Activated naive CD4-positive, alpha-beta T cell treated with anti-CD3 and anti-CD28 coated beads, Interleukin-2, amount 10 ng/mL, durations not matched to agents 7 days and 5 days (primary cell): ENCODE data around the gene SH2D3C.

Experiments used
- CTCF ChIA-PET: fragments of 350-600 bp; sonication (Branson Sonifier 250); formaldehyde crosslinking; loops from one replicate; lab custom pipeline; 2021; ENCODE audit warnings: antibody characterized with exemption; lab: Charles Lee
- DNase-seq: peaks from one replicate; pipeline ENCODE4 v3.0.0-alpha.2; 2020
- H3K27ac Mint-ChIP-seq: one replicate; pipeline ENCODE4 v1.8.0; 2021; ENCODE audit warnings: mild to moderate bottlenecking, moderate library complexity, mixed read lengths
- H3K27me3 Mint-ChIP-seq: one replicate; pipeline ENCODE4 v1.8.0; 2021; ENCODE audit warnings: mild to moderate bottlenecking, mixed read lengths
- H3K36me3 Mint-ChIP-seq: one replicate; pipeline ENCODE4 v1.8.0; 2021; ENCODE audit warnings: mixed read lengths
- H3K4me1 Mint-ChIP-seq: one replicate; pipeline ENCODE4 v1.8.0; 2021; ENCODE audit warnings: mixed read lengths
- H3K4me3 Mint-ChIP-seq: one replicate; pipeline ENCODE4 v1.8.0; 2021; ENCODE audit warnings: mild to moderate bottlenecking, moderate library complexity, mixed read lengths
- H3K9me3 Mint-ChIP-seq: one replicate; pipeline ENCODE4 v1.8.0; 2021; ENCODE audit warnings: mixed read lengths

The SH2D3C gene

GRCh38 chr9:127812011-127812410, 33.5 kb upstream of the SH2D3C start:
- H3K27ac Mint-ChIP-seq, result no peak overlapping the region
- DNase-seq, result no peak
- no peaks in the 10 kb centered on the region for H3K27me3 Mint-ChIP-seq
- no peak overlapping the region for H3K4me3 Mint-ChIP-seq
- no peaks in the 10 kb centered on the region for H3K4me1 Mint-ChIP-seq
- peaks cover 37% of the 10 kb centered on the region for H3K36me3 Mint-ChIP-seq
- no peaks in the 10 kb centered on the region for H3K9me3 Mint-ChIP-seq
- CTCF ChIA-PET, result interaction anchor here (0.7 kb wide), 1 partner anchor 320 kb away, joined by 3 read pairs; no protein-coding TSS in a partner anchor

DNA sequence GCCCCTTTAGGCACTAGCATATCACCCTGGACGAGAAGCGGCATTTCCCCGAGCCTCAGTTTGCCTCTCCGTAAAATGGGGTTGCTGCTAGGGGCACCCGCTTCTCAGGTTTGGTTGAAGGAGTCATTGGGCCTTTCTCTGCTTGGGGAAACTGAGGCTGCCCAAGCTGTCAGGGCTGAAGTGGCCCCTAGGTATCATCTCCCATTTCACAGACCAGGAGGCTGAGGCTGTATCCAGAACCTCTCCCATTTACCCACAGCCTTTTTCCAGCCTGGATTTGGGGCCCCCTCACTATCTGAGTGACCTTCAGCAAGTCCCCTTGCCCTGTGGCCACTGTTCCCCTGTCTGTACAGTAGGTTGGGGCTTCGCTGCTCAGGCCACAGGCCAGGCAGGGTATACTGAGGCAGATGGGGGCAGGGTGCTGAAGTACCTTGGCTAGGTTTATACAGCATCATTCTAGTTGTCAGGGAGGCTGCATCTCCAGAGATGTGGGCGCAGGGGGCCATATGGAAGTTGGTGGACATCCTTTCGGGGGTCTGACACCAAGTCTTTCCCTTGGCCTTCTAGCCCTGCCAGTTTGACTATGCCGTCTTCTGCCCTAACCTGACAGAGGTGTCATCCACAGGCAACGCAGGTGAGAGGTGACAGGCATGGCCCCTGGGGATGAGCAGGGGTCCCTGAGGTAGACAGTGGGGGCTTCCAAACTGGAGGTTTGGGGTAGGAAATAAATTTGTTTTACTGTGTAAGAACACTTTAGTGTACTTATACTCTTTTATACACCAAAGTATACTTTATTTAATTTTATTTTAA, 32.1 kb upstream of the SH2D3C start:
- no peak for DNase-seq
- Mint-ChIP-seq H3K4me3 (no peak overlapping the region), H3K36me3 (peaks cover 44% of the 10 kb centered on the region), H3K4me1 (no peaks in the 10 kb centered on the region), H3K27ac (no peak overlapping the region), H3K9me3 (no peaks in the 10 kb centered on the region), H3K27me3 (no peaks in the 10 kb centered on the region)
- CTCF ChIA-PET, result no interaction called here

DNA sequence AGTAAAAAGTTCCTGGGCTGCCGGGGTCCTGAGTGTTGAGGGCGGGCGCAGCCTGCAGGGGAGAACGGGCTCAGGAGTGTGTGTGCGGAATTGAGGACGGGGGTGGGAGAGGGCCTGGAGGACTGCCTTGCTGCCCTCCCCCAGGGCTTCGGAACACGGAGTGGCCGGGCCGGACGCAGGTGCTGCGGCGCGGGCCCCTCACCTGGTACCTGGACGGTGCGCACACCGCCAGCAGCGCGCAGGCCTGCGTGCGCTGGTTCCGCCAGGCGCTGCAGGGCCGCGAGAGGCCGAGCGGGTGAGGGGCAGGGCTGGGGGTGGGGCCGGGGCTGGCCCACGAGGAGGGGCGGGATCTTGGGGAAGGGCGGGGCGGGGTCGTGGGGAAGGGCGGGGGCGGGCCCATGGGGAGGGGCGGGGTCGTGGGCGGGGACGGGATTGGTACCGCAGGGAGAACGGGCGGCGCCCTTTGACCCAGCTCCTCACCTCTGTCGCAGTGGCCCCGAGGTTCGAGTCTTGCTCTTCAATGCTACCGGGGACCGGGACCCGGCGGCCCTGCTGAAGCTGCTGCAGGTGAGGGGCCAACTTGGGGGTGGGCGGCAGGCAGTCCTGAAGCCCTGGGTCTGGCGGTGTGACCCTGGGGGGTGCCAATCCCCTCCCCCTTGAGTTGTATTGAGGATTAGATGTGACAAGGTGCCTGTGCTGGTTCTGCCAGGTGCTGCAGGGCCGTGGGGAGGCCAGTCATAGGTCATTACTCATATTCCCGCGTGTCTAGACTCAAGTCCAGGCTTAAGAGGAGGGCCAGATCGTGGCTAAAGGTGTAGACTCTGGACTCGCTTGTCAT, 31.3 kb upstream of the SH2D3C start:
- peaks cover 43% of the 10 kb centered on the region for H3K36me3 Mint-ChIP-seq
- H3K27ac Mint-ChIP-seq, result no peak overlapping the region
- no peaks in the 10 kb centered on the region for H3K9me3 Mint-ChIP-seq
- DNase-seq, result no peak
- no peaks in the 10 kb centered on the region for H3K27me3 Mint-ChIP-seq
- H3K4me1 Mint-ChIP-seq, result no peaks in the 10 kb centered on the region
- CTCF ChIA-PET, result interaction anchor here (1.2 to 1.7 kb wide), 2 partner anchors 46 to 60 kb away, joined by 3 to 5 read pairs; no protein-coding TSS in a partner anchor
- H3K4me3 Mint-ChIP-seq, result no peak overlapping the region

- H3K27me3 Mint-ChIP-seq, result no peaks in the 10 kb centered on the region
- CTCF ChIA-PET, result interaction anchor here (1.2 to 1.7 kb wide), 2 partner anchors 46 to 61 kb away, joined by 3 to 5 read pairs; no protein-coding TSS in a partner anchor
- no peak overlapping the region for H3K4me3 Mint-ChIP-seq
- DNase-seq, result no peak
- H3K27ac Mint-ChIP-seq, result no peak overlapping the region
- peaks cover 7% of the 10 kb centered on the region for H3K4me1 Mint-ChIP-seq
- peaks cover 38% of the 10 kb centered on the region for H3K36me3 Mint-ChIP-seq
- H3K9me3 Mint-ChIP-seq, result no peaks in the 10 kb centered on the region
These were observed 30.6 kb upstream of the SH2D3C start for GRCh38 chr9:127809002-127809539.

GRCh38 chr9:127808347-127809001, 30.0 kb upstream of the SH2D3C start:
- no peaks in the 10 kb centered on the region for H3K27me3 Mint-ChIP-seq
- no peak overlapping the region for H3K4me3 Mint-ChIP-seq
- H3K36me3 Mint-ChIP-seq, result peaks cover 34% of the 10 kb centered on the region
- no peaks in the 10 kb centered on the region for H3K9me3 Mint-ChIP-seq
- CTCF ChIA-PET, result interaction anchor here (1.2 to 1.7 kb wide), 2 partner anchors 45 to 62 kb away, joined by 3 to 5 read pairs; no protein-coding TSS in a partner anchor
- H3K27ac Mint-ChIP-seq, result no peak overlapping the region
- no peak for DNase-seq
- H3K4me1 Mint-ChIP-seq, result peaks cover 12% of the 10 kb centered on the region

DNA sequence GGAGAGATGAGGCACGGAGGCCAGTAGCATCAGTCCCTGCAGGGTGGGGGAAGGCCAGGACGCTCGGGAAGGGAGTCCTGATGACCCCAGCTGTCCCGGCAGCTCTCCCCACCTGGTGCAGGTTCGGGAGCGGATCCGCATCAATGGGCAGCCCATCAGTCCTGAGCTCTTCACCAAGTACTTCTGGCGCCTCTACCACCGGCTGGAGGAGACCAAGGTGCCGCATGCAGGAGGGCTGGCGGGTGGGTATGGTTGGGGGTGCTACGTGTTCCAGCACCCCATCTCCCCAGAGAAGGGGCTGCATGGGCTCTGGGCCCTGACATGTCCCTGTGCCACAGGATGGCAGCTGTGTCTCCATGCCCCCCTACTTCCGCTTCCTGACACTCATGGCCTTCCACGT, 28.4 kb upstream of the SH2D3C start:
- Mint-ChIP-seq H3K4me3 (no peak overlapping the region), H3K4me1 (peaks cover 19% of the 10 kb centered on the region), H3K27ac (no peak overlapping the region), H3K36me3 (peaks cover 30% of the 10 kb centered on the region), H3K27me3 (no peaks in the 10 kb centered on the region), H3K9me3 (no peaks in the 10 kb centered on the region)
- no peak for DNase-seq
- CTCF ChIA-PET, result no interaction called here

GRCh38 chr9:127805620-127806019, 27.2 kb upstream of the SH2D3C start:
- Mint-ChIP-seq H3K9me3 (no peaks in the 10 kb centered on the region), H3K4me3 (no peak overlapping the region), H3K27ac (no peak overlapping the region), H3K36me3 (peaks cover 26% of the 10 kb centered on the region), H3K27me3 (no peaks in the 10 kb centered on the region), H3K4me1 (peaks cover 24% of the 10 kb centered on the region)
- peak; percentile 55 for DNase-seq
- CTCF ChIA-PET, result interaction anchor here (0.6 to 1.6 kb wide), 4 partner anchors 18 to 82 kb away, joined by 3 to 4 read pairs (median 4); no protein-coding TSS in a partner anchor

- Mint-ChIP-seq H3K4me3 (peak overlapping the region; percentile 94), H3K9me3 (no peaks in the 10 kb centered on the region), H3K27ac (peak overlapping the region; percentile 90), H3K27me3 (no peaks in the 10 kb centered on the region), H3K4me1 (peaks cover 27% of the 10 kb centered on the region), H3K36me3 (peaks cover 19% of the 10 kb centered on the region)
- CTCF ChIA-PET, result interaction anchor here (0.8 to 1.6 kb wide), 4 partner anchors 35 to 113 kb away, joined by 3 to 4 read pairs (median 3); no protein-coding TSS in a partner anchor
- DNase-seq, result peak; percentile 35
These were observed 25.3 kb upstream of the SH2D3C start for GRCh38 chr9:127803507-127804352.

DNA sequence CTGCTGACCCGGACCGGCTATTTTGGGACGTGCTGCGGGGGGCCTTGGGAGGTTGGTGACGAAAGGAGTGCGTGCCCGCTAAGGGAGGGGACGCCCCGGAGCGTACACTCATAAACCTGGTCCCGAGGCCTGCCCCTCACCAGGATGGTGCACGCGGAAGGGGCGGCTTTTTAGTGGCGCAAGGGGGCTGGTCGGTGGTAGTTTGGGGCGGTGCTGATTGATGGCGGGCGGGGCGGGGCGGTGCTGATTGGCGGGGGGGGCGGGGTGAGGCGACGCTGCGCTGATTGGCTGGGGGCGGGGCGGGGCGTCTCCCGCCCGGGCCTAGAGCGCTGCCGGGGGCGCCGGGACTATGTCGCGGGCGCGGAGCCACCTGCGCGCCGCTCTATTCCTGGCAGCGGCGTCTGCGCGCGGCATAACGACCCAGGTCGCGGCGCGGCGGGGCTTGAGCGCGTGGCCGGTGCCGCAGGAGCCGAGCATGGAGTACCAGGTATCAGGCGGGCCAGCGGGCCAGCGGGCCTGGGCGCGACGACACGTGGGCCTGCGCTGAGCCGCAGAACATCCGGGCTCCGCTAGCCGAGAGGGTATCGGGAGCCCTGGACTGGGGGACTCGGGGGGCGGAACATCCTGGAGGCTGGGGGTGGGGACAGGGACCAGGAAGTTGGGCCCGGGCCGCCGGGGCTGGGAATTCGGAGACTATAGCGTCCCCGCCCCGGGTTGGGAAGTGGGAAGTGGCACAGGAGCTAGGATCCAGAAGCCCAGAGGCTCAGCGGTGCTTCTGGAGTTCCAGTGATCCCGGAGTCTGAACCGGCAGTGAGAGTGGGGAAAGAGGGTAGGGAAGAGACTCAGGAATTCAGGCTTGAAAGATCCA, 24.3 kb upstream of the SH2D3C start, which contains the start of gene FPGS:
TSS of gene FPGS (plus strand) at position 307 of the 868 bp plus-strand sequence. CDS start at position 350, 43 bp downstream.
- Mint-ChIP-seq H3K4me3 (peak within 1 kb of the TSS; percentile 94), H3K9me3 (no peaks in the 10 kb centered on the region), H3K4me1 (peaks cover 29% of the 10 kb centered on the region), H3K27ac (peak within 1 kb of the TSS; percentile 90), H3K36me3 (peaks cover 16% of the 10 kb centered on the region), H3K27me3 (no peaks in the 10 kb centered on the region)
- peak; percentile 89 for DNase-seq
- CTCF ChIA-PET, result interaction anchor here (1.1 kb wide), 2 partner anchors 12 to 69 kb away, joined by 3 read pairs; no protein-coding TSS in a partner anchor

GRCh38 chr9:127801955-127802575, 23.6 kb upstream of the SH2D3C start:
- Mint-ChIP-seq H3K36me3 (peaks cover 11% of the 10 kb centered on the region), H3K4me1 (peaks cover 36% of the 10 kb centered on the region), H3K27ac (peak overlapping the region; percentile 75), H3K4me3 (peak overlapping the region; percentile 94), H3K27me3 (no peaks in the 10 kb centered on the region), H3K9me3 (no peaks in the 10 kb centered on the region)
- CTCF ChIA-PET, result interaction anchor here (1.1 to 1.2 kb wide), 2 partner anchors 9 to 11 kb away, joined by 3 read pairs; no protein-coding TSS in a partner anchor
- no peak for DNase-seq

DNA sequence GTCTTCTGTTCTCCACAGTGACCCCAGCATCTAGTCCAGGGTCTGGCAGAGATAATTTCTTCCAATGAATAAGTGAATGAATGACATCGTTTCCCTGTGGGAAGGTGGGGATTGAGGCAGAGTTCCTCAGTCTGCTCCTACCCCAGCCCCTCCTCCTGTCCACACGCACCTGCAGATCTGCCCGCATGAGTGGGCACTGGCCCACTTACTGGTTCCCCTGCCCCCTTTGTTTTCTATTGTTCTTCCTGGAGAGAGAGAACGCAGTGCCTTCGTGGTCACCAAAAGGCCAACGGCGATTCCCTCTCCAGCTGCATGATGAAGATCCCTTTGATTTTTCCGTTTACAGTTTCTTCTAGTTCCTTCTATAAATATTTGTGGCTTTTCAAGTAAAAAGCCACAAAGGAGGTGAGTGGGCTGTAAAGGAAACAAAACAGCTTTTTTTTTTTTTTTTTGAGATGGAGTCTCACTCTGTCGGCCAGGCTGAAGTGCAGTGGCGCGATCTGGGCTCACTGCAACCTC, 18.4 kb upstream of the SH2D3C start:
- H3K36me3 Mint-ChIP-seq, result peaks cover 9% of the 10 kb centered on the region
- CTCF ChIA-PET, result no interaction called here
- DNase-seq, result no peak
- H3K27me3 Mint-ChIP-seq, result no peaks in the 10 kb centered on the region
- peak overlapping the region; percentile 57 for H3K4me3 Mint-ChIP-seq
- H3K27ac Mint-ChIP-seq, result peak overlapping the region; percentile 73
- H3K9me3 Mint-ChIP-seq, result no peaks in the 10 kb centered on the region
- H3K4me1 Mint-ChIP-seq, result peaks cover 40% of the 10 kb centered on the region
